NCI-H345 (cell line): ENCODE data around the gene UTF1.
"Not testable (repeated sequence)": the region's sequence is repeated elsewhere in the genome, so short reads cannot be mapped to it uniquely, and the experiment has no call there.

ENCODE experiments used
- DNase-seq: peaks from one replicate; lab custom pipeline; 2025; lab: John Stamatoyannopoulos, UW

Gene UTF1

DNA sequence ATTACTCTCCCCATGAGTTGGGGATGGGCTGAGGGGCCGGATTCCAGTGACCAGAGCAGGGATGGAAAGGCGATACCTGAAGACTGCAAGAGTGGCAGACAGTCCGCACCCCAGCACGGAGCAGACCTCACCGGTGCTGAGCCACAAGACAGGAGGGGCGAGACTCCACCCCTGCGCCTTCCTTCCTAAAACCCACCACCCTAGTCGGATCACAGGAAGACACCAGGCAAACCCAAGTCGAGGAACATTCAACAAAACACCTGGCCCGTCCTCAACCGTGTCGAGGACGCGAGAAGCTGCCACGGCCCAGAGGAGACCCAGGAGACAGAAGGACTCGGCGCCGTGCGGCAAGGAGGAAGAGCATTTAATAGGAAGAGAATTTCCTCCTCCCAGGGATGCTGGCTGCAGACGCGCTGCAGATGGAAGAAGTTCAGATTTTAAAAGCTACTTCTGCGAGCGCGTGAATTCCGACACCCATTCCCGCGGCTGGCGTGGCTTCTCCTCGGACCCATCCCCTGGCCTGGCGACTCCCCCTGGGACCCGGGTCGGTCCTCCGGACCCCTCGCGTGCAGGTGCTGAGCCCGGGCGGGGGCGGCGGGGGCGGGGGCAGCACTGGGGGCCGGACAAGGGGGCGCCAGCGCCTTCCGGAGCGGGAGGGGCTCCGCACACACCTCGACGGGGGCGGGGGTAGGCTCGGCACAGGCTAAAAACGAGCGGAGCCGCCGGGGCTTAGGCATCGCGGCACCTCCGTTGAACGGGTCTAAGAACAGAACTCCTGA lies 563 bp upstream of the UTF1 start:
- DNase-seq = no peak

DNA sequence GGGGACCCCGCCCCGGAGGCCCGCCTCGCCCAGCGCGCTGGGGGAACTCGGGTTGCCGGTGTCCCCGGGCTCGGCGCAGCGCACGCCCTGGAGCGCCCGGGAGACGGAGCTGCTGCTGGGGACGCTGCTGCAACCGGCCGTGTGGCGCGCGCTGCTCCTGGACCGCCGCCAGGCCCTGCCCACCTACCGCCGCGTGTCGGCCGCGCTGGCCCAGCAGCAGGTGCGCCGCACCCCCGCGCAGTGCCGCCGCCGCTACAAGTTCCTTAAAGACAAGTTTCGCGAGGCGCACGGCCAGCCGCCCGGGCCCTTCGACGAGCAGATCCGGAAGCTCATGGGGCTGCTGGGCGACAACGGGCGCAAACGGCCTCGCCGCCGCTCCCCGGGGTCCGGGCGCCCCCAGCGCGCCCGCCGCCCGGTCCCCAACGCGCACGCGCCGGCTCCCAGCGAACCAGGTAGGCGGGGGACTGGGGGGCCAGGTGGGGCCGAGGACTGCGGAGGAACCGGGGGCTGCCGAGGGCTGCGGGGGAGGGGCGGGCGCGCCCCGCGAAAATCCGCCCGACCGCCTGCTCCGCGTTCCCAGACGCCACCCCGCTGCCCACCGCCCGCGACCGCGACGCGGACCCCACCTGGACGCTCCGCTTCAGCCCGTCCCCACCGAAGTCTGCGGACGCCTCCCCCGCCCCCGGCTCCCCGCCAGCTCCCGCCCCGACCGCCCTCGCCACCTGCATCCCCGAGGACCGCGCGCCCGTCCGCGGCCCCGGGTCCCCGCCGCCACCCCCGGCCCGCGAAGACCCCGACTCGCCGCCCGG lies 574 bp downstream of the UTF1 start:
- DNase-seq = peak; percentile 27

DNA sequence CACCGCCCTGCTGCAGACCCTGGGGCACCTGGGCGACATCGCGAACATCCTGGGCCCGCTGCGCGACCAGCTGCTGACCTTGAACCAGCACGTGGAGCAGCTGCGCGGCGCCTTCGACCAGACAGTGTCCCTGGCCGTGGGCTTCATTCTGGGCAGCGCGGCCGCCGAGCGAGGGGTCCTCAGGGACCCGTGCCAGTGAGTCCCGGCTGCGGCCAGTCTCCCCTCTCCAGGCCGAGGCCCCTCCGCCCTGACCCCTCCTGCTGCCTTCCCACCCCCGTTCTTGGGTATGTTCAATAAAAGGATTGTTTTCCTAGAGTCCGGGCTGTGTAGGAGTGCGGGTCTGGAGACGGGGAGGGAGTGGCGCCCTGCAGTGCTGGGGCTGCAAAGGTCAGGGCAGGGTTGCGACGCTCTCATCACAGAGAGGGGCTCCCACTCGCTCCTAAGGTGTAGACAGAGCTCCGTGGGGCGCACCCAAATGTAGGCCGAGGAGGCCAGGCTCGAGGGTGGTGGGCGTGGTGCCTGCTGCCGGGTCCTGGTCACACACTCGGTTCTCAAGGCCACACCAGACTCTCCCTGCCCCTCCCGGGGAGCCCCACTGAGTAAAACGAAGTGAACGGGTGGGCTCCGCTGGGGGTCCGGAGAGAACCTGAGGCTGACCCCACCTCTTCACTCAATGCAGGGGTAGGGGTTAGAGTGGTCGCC lies 1.4 kb downstream of the UTF1 start:
- no peak for DNase-seq

DNA sequence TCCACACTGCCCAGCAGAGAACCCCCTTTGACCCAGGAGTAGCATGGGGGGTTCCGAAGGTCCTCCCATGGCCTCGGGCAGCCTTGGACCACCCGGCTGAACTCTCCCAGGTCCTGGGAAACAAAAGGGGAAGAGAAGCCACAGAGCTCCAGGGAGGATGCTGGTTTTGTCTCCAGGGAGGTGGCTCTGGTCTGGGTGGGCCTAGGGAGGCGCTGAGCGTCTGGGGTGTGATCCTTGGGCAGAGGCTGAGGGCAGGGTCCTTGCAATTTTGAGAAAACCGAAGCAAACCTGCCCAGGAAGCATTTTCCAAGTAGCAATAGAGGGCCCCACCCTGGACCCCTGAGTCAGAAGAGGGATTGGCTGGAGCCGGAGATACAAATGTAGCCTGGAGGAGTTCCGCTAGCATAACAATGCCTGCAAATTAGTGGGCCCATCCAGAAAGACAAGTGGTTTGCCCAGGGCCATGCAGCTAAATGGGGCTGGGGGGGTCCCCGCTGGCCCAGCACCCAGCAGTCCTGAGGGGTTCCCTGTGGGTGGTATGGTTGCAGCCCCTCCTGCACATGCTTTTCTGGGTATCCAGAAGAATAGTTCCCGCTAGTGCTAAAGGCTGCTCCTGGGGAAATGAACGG lies 2.0 kb downstream of the UTF1 start:
- DNase-seq = no peak

DNA sequence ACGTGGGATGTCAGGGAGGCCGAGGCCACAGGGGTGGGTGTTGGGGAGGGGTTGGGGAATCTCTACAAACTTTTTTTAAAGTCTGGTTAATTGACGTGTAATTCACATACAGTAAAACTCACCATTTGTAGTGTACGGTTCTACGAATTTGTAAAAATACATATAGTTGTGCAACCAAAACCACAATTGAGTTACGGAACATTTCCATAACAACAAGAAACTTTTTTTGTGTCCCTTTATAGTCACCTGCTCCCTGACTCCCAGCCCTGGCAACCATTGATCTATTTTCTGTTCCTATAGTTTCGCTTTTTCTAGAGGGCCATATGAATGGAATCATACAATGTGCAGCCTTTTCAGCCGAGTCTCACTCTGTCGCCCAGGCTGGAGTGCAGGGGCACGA lies 4.8 kb downstream of the UTF1 start:
- not testable (repeated sequence) for DNase-seq

- DNase-seq = no peak
These were observed 5.3 kb downstream of the UTF1 start for GRCh38 chr10:133235265-133235855.

DNA sequence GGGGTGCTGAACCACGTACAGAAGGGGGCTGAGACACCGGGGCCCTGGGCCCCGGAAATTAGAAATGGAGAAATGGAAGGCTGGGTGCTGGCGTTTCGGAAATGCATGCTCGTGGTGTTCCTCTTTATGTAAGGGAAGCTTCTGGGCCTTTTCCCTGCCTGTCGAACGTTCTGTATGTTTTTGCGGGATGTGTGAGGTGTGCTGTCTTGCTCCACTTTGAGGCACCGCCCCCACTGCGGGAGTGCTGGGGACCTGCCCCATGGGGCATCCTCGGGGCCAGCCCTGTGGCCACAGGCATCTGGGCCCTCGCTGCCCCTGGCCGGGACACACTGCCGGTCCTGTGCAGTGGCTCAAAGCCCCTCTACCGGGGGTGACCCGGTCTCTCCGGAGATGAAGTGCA lies 5.9 kb downstream of the UTF1 start:
- DNase-seq = no peak

GRCh38 chr10:133236401-133237240 lies 6.6 kb downstream of the UTF1 start:
- DNase-seq = no peak

DNA sequence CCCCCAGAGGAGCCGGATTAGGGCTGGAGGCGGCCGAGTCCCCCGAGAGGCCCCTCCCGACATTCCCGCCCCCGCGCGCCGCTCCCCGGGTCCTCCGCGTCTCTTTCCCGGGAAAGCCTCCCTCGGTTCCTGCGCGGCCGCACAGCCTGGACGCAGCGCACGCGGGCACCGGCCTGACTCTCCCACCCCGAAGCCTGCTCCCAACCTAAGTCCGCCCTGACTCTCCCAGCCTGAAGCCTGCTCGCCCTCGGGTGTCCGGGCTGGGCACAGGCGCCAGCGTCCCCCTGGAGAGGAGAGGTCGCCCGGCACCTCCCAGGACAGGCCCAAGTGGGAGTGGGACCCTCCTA lies 7.2 kb downstream of the UTF1 start:
- no peak for DNase-seq

- DNase-seq = no peak
These were observed 7.8 kb downstream of the UTF1 start, which contains the start of gene VENTX for GRCh38 chr10:133237588-133238465. TSS of gene VENTX (plus strand) at chr10:133237855. CDS start at chr10:133237915, 60 bp downstream.

DNA sequence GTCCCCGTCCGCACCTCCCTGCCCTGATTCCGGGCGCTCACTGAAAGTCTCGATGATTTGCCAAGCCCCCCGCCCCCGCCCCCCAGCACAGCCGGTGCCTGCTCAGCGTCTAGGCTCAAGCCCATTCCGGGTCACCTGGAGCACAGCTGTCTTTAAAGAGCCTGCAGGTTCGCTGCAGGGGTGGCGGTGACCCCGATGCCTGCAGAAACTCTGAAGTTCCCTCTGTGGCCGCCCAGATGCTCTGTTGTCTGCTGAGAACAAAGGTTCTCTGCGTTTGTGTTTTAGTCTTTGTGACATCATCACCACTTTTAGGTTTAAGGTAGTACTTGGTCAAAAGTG lies 8.4 kb downstream of the UTF1 start:
- no peak for DNase-seq

GRCh38 chr10:133239990-133240389 lies 10.0 kb downstream of the UTF1 start:
- no peak for DNase-seq

DNA sequence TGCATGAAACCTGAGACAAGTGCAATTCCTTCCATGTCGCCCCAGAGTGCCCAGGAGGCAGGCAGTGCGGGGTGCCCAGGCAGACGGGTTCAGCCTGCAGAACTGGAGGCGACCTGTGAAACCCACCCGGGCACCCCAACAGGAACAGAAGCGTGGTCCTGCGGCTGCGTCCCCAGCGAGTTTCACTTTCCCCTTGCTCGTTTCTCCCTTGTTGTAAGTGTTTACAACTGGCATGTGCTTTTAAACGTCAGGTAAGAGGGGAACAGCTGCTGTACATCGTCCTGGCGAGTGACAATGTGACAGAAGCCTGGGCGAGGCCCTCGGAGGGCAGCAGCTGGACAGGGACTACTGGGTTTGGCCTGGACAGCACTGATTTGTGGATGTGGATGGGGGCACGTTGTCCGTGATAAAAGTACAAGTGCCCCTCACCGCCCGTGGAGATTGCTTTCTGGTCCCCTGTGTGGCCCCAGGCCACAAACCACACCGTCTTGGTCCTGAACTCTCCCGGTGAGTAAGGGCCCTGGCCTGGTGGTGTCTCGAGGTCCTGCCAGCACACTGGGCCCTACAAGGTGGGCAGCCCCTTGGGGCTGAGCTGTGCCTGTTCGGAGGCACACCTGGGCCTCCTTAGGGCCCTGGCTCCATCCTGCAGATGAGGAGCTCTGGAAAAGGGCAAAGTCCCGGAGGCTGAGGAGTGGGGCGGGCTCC lies 11.6 kb downstream of the UTF1 start:
- no peak for DNase-seq

DNA sequence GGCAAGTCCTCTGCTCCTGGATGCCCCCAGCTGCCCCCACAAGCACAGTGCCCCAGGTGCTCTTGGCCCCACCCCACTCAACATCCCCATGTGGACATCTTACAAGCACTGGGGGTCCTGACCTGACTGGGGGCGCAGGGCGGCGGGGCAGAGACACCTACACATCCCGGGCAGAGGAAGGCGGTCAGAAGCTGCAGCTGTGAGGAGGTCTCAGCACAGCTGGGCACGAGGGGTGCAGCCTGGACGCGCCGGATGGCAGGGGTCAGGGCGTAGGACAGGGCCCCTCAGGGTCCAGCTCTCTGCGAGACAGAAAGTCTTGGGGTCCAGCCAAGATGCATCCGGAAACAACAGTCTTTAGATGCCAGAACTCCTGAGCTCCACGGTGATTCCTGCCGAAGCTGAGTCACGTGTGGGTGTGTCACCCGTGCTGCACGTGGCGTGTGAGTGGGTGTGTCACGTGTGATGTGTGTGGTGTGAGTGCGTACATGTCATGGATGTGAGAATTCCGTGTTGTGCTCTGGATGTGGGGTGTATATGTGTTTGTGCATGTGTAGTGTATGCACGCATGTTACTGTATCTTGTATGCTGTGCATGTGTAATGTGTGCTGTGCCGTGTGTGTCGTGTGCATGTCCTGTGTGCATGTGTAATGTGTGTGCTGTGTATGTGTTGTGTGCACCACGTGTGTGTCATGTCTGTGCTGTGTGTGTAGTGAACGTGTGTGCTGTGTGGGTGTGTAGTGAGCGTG lies 12.8 kb downstream of the UTF1 start:
- no peak for DNase-seq

GRCh38 chr10:133243593-133243992 lies 13.6 kb downstream of the UTF1 start:
- DNase-seq = no peak

DNA sequence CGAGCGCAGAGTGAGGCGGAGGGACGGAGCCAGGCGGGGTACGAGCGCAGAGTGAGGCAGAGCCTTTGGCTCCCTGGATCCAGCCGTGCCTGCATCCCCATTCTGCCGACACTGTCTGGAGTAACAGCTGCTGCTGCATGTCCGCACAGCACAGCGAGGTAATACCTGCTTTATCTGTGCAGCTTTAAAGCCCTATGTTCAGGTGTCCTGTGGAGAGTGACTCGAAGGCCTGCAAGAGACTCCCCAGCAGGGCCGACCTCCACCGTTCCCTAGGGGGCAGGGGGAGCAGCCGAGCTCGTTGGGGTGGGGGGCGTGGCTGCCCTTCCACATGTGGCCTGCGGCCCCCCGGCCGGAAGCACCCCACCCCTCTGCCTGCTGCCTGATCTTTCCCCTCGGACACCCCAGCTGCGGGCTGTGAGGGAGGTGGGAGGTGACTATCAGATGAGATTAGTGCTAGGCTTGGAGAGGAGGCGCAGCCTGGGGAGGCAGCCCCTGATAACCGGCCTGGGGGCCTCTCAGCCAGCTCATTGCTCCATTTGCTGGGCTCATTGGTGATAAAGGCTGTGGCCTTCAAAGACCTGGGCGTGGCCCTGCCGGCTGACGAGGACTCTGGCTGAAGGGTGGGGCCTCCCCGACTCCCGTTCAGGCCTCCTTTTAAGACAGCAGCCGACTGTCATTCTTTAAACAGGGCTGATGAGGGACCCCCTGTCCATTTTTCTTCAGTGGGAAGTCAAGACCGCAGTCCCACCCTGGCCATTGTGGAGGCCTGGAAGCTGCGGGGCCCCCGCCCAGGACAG lies 15.6 kb downstream of the UTF1 start:
- DNase-seq = no peak

- DNase-seq = no peak
These were observed 16.2 kb downstream of the UTF1 start for GRCh38 chr10:133246236-133246626.
